Neural progenitor cell (in vitro differentiated cells): ENCODE measurements around the gene GLCCI1. TPM values are rescaled to one million over a fixed set of nuclear protein-coding genes. Genes with fewer than 3 reads are reported as not detected.
A peak's percentile ranks its signal among the peaks of the same experiment; 100 is the strongest.

ENCODE experiments used
- DNase-seq: peaks from one replicate; pipeline ENCODE4 v3.0.0-alpha.2; 2016; ENCODE audit warnings: low spot score
- H2AFZ ChIP-seq: fragments of 200-600 bp; sonication (generic); replicated peaks from 2 replicates; pipeline ENCODE4 v1.6.1; 2016; ENCODE audit warnings: antibody characterized with exemption
- H3F3A ChIP-seq: fragments of 200-600 bp; sonication (generic); 2 replicates; pipeline ENCODE4 v1.6.1; 2016; ENCODE audit warnings: antibody characterized with exemption, low read depth
- H3K27ac ChIP-seq: fragments of 200-600 bp; sonication (generic); 2 replicates; pipeline ENCODE4 v1.5.1; 2016; ENCODE audit warnings: mild to moderate bottlenecking
- H3K27me3 ChIP-seq: fragments of 200-600 bp; sonication (generic); 2 replicates; pipeline ENCODE4 v1.6.1; 2016; ENCODE audit warnings: mild to moderate bottlenecking, moderate library complexity
- H3K36me3 ChIP-seq: fragments of 200-600 bp; sonication (generic); 2 replicates; pipeline ENCODE4 v1.5.1; 2016
- H3K4me1 ChIP-seq: fragments of 200-600 bp; sonication (generic); 2 replicates; pipeline ENCODE4 v1.6.1; 2016; ENCODE audit warnings: mixed run types
- H3K4me2 ChIP-seq: fragments of 200-600 bp; sonication (generic); 2 replicates; pipeline ENCODE4 v1.6.1; 2016
- H3K4me3 ChIP-seq: fragments of 200-600 bp; sonication (generic); 2 replicates; pipeline ENCODE4 v1.5.1; 2016
- H3K79me2 ChIP-seq: fragments of 200-600 bp; sonication (generic); 2 replicates; pipeline ENCODE4 v1.6.1; 2016; ENCODE audit warnings: low read depth
- H3K9ac ChIP-seq: fragments of 200-600 bp; sonication (generic); 2 replicates; pipeline ENCODE4 v1.6.1; 2016
- H3K9me3 ChIP-seq: fragments of 200-600 bp; sonication (generic); 2 replicates; pipeline ENCODE4 v1.5.1; 2016; ENCODE audit warnings: low read depth
- H4K20me1 ChIP-seq: fragments of 200-600 bp; sonication (generic); 2 replicates; pipeline ENCODE4 v1.6.1; 2016; ENCODE audit warnings: low read depth
- H3K27ac Mint-ChIP-seq: 3 replicates; pipeline ENCODE4 v1.8.0; 2021; ENCODE audit warnings: mixed read lengths
- H3K27me3 Mint-ChIP-seq: 2 replicates; pipeline ENCODE4 v1.8.0; 2022; ENCODE audit warnings: low read depth, mild to moderate bottlenecking, inconsistent platforms, moderate library complexity, mixed read lengths; ENCODE audit not compliant: insufficient read depth
- H3K36me3 Mint-ChIP-seq: 3 replicates; pipeline ENCODE4 v1.8.0; 2021; ENCODE audit warnings: mixed read lengths
- H3K4me1 Mint-ChIP-seq: 3 replicates; pipeline ENCODE4 v1.8.0; 2021; ENCODE audit warnings: mixed read lengths
- H3K4me3 Mint-ChIP-seq: 3 replicates; pipeline ENCODE4 v1.8.0; 2021; ENCODE audit warnings: mild to moderate bottlenecking, moderate library complexity, mixed read lengths
- H3K9me3 Mint-ChIP-seq: 3 replicates; pipeline ENCODE4 v1.8.0; 2020; ENCODE audit warnings: mixed read lengths
- EZH2 ChIP-seq: fragments of 200-600 bp; sonication (generic); IDR thresholded peaks from 2 replicates; pipeline ENCODE4 v1.6.1; 2017; ENCODE audit warnings: antibody characterized with exemption, mild to moderate bottlenecking, moderate library complexity
- EZH2phosphoT487 ChIP-seq: fragments of 200-600 bp; sonication (generic); IDR thresholded peaks from 2 replicates; pipeline ENCODE4 v1.6.1; 2017; ENCODE audit warnings: antibody characterized with exemption
- total RNA-seq: library from RNA; depleted of rRNA; stranded (reverse); fragments of >200 nt; gene quantifications from 2 replicates; pipeline ENCODE4 v1.2.3, GENCODE V29; 2015; ENCODE audit warnings: low replicate concordance
- TF ChIP-seq, protein P1 (sequence below): fragments of 200-600 bp; sonication (generic); IDR thresholded peaks from 2 replicates; pipeline ENCODE4 v1.5.1; 2017; ENCODE audit warnings: antibody characterized with exemption, mild to moderate bottlenecking

Gene GLCCI1
- total RNA-seq, 1 donor from 2014 or later: 78.0 TPM

DNA sequence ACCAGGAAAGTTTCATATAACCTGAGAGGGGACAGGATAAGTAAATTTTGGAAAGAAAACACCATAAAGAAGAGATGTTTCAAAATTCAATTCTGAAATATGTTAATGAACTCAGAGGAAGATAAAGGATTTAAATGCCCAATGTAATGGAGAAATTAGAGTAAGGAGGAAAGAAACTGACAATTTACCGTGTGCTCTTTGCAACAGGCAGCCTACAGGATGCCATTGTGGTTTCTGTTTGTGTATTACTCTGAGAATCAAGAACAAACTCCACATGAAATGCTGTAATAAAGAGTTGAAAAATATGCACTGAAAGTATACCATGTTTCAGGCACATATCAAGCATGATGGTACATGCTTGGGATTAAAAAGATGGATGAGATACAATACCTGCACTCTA is 44.8 kb upstream of the GLCCI1 start:
- no peak overlapping the region for H3K27ac ChIP-seq
- H3K79me2 ChIP-seq: no peaks in the 10 kb centered on the region
- no peaks in the 10 kb centered on the region for H4K20me1 ChIP-seq
- H3K4me2 ChIP-seq: peak overlapping the region; percentile 42
- Mint-ChIP-seq H3K4me3 (no peak overlapping the region), H3K36me3 (no peaks in the 10 kb centered on the region), H3K27me3 (no peaks in the 10 kb centered on the region), H3K9me3 (no peaks in the 10 kb centered on the region), H3K4me1 (peaks cover 30% of the 10 kb centered on the region), H3K27ac (no peak overlapping the region)
- TF ChIP-seq EZH2phosphoT487: no peak
- TF ChIP-seq, protein P1, sequence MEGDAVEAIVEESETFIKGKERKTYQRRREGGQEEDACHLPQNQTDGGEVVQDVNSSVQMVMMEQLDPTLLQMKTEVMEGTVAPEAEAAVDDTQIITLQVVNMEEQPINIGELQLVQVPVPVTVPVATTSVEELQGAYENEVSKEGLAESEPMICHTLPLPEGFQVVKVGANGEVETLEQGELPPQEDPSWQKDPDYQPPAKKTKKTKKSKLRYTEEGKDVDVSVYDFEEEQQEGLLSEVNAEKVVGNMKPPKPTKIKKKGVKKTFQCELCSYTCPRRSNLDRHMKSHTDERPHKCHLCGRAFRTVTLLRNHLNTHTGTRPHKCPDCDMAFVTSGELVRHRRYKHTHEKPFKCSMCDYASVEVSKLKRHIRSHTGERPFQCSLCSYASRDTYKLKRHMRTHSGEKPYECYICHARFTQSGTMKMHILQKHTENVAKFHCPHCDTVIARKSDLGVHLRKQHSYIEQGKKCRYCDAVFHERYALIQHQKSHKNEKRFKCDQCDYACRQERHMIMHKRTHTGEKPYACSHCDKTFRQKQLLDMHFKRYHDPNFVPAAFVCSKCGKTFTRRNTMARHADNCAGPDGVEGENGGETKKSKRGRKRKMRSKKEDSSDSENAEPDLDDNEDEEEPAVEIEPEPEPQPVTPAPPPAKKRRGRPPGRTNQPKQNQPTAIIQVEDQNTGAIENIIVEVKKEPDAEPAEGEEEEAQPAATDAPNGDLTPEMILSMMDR: no peak
- TF ChIP-seq EZH2: no peak
- DNase-seq: no peak
- no peak overlapping the region for H3K9ac ChIP-seq
- peaks cover 41% of the 10 kb centered on the region for H3K4me1 ChIP-seq
- H2AFZ ChIP-seq: no peak overlapping the region
- no peaks in the 10 kb centered on the region for H3K27me3 ChIP-seq
- H3K9me3 ChIP-seq: no peaks in the 10 kb centered on the region
- no peaks in the 10 kb centered on the region for H3K36me3 ChIP-seq
- no peak overlapping the region for H3K4me3 ChIP-seq
- H3F3A ChIP-seq: no peaks in the 10 kb centered on the region

DNA sequence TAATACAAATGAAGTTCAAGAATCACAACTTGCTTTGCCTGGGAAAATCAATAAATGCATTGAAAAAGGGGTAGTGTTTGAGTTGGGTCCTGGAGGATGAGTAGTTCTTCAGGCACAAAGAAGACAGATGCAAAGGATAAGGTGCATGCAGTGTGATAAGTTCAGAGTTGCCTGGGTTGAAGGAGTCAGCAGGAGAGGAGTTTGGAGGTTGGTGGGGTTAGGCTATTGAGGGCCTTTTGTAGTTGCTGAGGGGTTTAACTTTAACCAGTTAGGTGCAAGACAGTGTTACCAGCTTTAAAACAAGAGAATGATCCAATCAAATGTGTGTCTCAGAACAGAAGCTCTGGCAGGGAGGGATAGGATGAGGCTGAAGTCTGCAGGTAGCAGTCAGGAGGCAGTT is 44.3 kb upstream of the GLCCI1 start:
- peak; percentile 3 for DNase-seq
- Mint-ChIP-seq H3K4me3 (no peak overlapping the region), H3K4me1 (peaks cover 30% of the 10 kb centered on the region), H3K9me3 (no peaks in the 10 kb centered on the region), H3K27ac (no peak overlapping the region), H3K36me3 (no peaks in the 10 kb centered on the region), H3K27me3 (no peaks in the 10 kb centered on the region)
- H3K4me3 ChIP-seq: no peak overlapping the region
- H3K36me3 ChIP-seq: no peaks in the 10 kb centered on the region
- H2AFZ ChIP-seq: peak overlapping the region; percentile 59
- peak overlapping the region; percentile 42 for H3K4me2 ChIP-seq
- H3K79me2 ChIP-seq: no peaks in the 10 kb centered on the region
- H3K27ac ChIP-seq: no peak overlapping the region
- H3K9me3 ChIP-seq: no peaks in the 10 kb centered on the region
- peaks cover 41% of the 10 kb centered on the region for H3K4me1 ChIP-seq
- H3K9ac ChIP-seq: no peak overlapping the region
- no peak for TF ChIP-seq EZH2
- TF ChIP-seq, protein P1: no peak
- no peaks in the 10 kb centered on the region for H4K20me1 ChIP-seq
- no peaks in the 10 kb centered on the region for H3K27me3 ChIP-seq
- no peaks in the 10 kb centered on the region for H3F3A ChIP-seq

DNA sequence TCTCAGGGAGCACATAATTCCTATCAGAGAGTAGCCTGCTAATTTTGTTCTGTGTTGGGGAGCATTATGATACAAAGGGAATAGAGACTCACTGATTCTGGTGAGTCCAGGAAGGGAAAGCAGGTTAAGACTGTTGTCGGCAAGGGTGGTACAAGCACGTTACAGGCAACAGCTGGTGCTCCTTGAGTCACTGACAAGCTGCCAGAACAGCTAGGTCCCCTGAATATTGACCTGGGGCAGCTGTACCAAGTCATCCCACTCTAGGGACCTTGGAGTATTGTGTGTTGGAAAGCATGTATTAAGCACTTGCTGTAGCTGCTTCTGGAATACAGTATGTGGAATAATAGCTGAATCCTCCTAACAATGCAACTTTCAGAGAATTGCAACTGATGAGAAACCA is 37.0 kb upstream of the GLCCI1 start:
- H3K36me3 ChIP-seq: no peaks in the 10 kb centered on the region
- no peak overlapping the region for H3K9ac ChIP-seq
- H3K27me3 Mint-ChIP-seq: no peaks in the 10 kb centered on the region

More for the DNA sequence above, 37.0 kb upstream of the GLCCI1 start:
- no peak overlapping the region for H3K27ac ChIP-seq
- H3K79me2 ChIP-seq: no peaks in the 10 kb centered on the region
- no peaks in the 10 kb centered on the region for H4K20me1 ChIP-seq
- H2AFZ ChIP-seq: no peak overlapping the region
- no peak for DNase-seq
- peaks cover 23% of the 10 kb centered on the region for H3K4me1 ChIP-seq
- no peak overlapping the region for H3K27ac Mint-ChIP-seq
- no peak overlapping the region for H3K4me3 ChIP-seq
- no peaks in the 10 kb centered on the region for H3K27me3 ChIP-seq
- H3K9me3 ChIP-seq: no peaks in the 10 kb centered on the region
- H3K4me3 Mint-ChIP-seq: no peak overlapping the region
- peaks cover 5% of the 10 kb centered on the region for H3K4me1 Mint-ChIP-seq
- H3K4me2 ChIP-seq: no peak overlapping the region
- H3K36me3 Mint-ChIP-seq: no peaks in the 10 kb centered on the region
- TF ChIP-seq, protein P1: no peak
- TF ChIP-seq EZH2phosphoT487: no peak
- no peak for TF ChIP-seq EZH2
- H3K9me3 Mint-ChIP-seq: no peaks in the 10 kb centered on the region
- H3F3A ChIP-seq: peaks cover 18% of the 10 kb centered on the region
